SU-DHL-6 (cell line): ENCODE measurements around the gene GPHN.

Experiments used
- EZH2phosphoT487 ChIP-seq: fragments of 200-600 bp; sonication (generic), shearing (Covaris generic); conservative IDR thresholded peaks from 2 replicates; pipeline ENCODE4 v1.6.1; 2018; ENCODE audit warnings: mild to moderate bottlenecking, antibody characterized with exemption, low read length, moderate library complexity, mixed read lengths
- TF ChIP-seq, protein P1 (sequence below): fragments of 200-600 bp; sonication (generic); IDR thresholded peaks from one replicate; pipeline ENCODE4 v1.5.1; 2017; ENCODE audit warnings: antibody characterized with exemption, mild to moderate bottlenecking, low read length, moderate library complexity; ENCODE audit not compliant: insufficient read depth, poor library complexity, severe bottlenecking

DNA sequence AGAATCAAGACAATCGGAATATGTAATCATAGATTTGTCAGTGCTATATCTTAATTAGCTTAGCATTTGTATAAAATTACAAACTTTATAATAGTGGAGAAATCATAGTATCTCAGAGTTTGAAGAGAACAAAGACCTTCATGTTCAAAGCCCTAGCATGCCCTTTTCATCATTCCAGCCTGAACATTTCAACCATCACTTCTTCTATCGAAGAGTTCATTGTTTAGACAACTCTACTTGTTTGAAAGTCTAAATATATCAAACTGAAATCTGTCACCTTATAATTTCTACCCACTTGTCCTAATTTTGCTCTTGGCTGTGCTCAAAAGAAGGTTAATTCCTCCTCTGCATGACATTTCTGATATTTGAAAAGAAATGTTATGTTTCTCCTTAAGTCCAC lies 325.9 kb downstream of the GPHN start:
- TF ChIP-seq, protein P1, sequence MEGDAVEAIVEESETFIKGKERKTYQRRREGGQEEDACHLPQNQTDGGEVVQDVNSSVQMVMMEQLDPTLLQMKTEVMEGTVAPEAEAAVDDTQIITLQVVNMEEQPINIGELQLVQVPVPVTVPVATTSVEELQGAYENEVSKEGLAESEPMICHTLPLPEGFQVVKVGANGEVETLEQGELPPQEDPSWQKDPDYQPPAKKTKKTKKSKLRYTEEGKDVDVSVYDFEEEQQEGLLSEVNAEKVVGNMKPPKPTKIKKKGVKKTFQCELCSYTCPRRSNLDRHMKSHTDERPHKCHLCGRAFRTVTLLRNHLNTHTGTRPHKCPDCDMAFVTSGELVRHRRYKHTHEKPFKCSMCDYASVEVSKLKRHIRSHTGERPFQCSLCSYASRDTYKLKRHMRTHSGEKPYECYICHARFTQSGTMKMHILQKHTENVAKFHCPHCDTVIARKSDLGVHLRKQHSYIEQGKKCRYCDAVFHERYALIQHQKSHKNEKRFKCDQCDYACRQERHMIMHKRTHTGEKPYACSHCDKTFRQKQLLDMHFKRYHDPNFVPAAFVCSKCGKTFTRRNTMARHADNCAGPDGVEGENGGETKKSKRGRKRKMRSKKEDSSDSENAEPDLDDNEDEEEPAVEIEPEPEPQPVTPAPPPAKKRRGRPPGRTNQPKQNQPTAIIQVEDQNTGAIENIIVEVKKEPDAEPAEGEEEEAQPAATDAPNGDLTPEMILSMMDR: no peak
- no peak for TF ChIP-seq EZH2phosphoT487
